BLaER1 (cell line): ENCODE data around the gene RGS14.
A peak's percentile ranks its signal among the peaks of the same experiment; 100 is the strongest.

ENCODE experiments used
- H3K27ac ChIP-seq: shearing (Covaris generic); formaldehyde crosslinking; 2 replicates; pipeline ENCODE4 v1.8.1; 2022
- H3K27me3 ChIP-seq: shearing (Covaris generic); formaldehyde crosslinking; 2 replicates; pipeline ENCODE4 v1.8.1; 2022
- H3K36me3 ChIP-seq: shearing (Covaris generic); formaldehyde crosslinking; 2 replicates; pipeline ENCODE4 v1.8.1; 2022
- H3K4me1 ChIP-seq: shearing (Covaris generic); formaldehyde crosslinking; 2 replicates; pipeline ENCODE4 v1.8.1; 2022
- H3K4me2 ChIP-seq: shearing (Covaris generic); formaldehyde crosslinking; 2 replicates; pipeline ENCODE4 v1.8.1; 2022
- H3K4me3 ChIP-seq: shearing (Covaris generic); formaldehyde crosslinking; 2 replicates; pipeline ENCODE4 v1.8.1; 2022
- H3K9ac ChIP-seq: shearing (Covaris generic); formaldehyde crosslinking; 2 replicates; pipeline ENCODE4 v1.8.1; 2022
- H3K9me3 ChIP-seq: shearing (Covaris generic); formaldehyde crosslinking; 2 replicates; pipeline ENCODE4 v1.8.1; 2022
- H4K20me1 ChIP-seq: shearing (Covaris generic); formaldehyde crosslinking; 2 replicates; pipeline ENCODE4 v1.8.1; 2022
- Cebpa-rat ChIP-seq: shearing (Covaris generic); IDR thresholded peaks from 2 replicates; pipeline ENCODE4 v1.8.1; 2022

Gene RGS14

DNA sequence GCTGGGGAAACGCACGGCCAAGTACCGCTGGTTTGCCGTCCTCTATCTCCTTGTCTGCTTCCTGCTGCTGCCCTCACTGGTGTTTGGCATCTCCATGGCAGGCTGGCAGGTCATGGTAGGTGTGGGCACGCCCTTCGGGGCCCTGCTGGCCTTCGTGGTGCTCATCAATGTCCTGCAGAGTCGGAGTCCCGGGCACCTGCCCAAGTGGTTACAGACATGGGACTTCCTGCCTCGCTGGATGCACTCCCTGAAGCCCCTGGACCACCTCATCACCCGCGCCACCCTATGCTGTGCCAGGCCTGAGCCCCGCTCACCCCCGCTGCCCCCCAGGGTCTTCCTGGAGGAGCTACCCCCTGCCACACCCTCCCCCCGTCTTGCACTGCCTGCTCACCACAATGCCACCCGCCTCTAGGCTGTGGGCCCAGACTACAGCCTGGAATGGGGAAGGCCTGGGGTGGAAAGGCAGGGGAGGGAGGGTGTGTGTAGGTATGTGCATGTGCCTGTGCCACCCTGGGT is 40.2 kb downstream of the RGS14 start:
- H3K27ac ChIP-seq: no peak overlapping the region
- no peak overlapping the region for H3K4me2 ChIP-seq
- H3K36me3 ChIP-seq: no peaks in the 10 kb centered on the region
- no peaks in the 10 kb centered on the region for H4K20me1 ChIP-seq
- H3K27me3 ChIP-seq: peaks cover 26% of the 10 kb centered on the region
- no peak overlapping the region for H3K4me3 ChIP-seq
- no peaks in the 10 kb centered on the region for H3K9me3 ChIP-seq
- TF ChIP-seq Cebpa-rat: no peak
- H3K9ac ChIP-seq: no peak overlapping the region
- peaks cover 42% of the 10 kb centered on the region for H3K4me1 ChIP-seq

DNA sequence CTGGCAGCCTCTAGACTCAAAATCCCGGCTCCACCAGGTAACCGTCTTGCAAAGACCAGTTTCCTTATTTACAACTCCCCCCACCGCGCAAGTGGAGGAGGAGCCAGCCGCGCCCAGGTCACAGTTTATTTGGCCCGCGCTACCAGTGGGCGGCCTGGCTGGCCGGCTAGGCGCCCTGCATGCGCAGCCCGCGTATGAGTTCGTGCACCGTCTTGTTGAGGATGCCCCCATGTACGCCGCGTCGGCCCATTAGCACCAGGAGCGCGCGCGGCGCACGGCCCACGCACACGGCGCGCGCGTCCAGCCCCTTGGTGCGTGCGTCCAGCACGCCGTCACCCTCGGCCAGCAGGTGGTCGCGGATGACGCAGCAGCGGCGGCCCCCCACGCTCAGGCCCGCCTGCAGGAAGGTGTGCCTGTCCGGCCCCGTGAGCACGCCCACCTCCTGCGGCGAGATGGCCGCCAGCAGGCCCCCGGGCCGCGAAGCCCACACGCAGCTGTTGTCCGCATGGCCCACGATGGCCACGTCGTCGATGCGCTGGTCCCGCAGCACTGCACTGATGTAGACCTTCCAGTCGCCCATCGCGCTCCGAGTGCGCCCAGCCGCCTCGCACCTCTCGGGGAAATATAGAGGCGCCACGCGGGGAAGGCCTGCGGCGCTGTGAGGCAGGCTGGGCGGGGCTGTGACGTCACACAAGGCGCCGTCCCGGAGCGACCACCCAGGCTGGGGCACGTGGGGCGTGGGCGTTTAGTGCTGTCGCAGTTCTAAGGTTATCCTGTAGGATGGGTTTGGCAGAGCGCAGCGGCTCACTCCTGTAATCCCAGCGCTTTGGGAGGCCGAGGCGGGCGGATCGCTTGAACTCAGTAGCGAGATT is 42.5 kb downstream of the RGS14 start, which contains the start of gene PFN3:
Gene PFN3 (minus strand): TSS at position 665 of the 872 bp plus-strand sequence. CDS start 85 bp downstream, at position 580.
- H3K4me3 ChIP-seq: no peak within 1 kb of the TSS
- peaks cover 33% of the 10 kb centered on the region for H3K27me3 ChIP-seq
- TF ChIP-seq Cebpa-rat: no peak
- H3K4me1 ChIP-seq: peaks cover 46% of the 10 kb centered on the region
- no peaks in the 10 kb centered on the region for H3K36me3 ChIP-seq
- no peak within 1 kb of the TSS for H3K27ac ChIP-seq
- H3K9ac ChIP-seq: no peak within 1 kb of the TSS; the same call in 1 of the 2 replicates
- H3K4me2 ChIP-seq: peak within 1 kb of the TSS; percentile 95
- H3K9me3 ChIP-seq: no peaks in the 10 kb centered on the region
- no peaks in the 10 kb centered on the region for H4K20me1 ChIP-seq

DNA sequence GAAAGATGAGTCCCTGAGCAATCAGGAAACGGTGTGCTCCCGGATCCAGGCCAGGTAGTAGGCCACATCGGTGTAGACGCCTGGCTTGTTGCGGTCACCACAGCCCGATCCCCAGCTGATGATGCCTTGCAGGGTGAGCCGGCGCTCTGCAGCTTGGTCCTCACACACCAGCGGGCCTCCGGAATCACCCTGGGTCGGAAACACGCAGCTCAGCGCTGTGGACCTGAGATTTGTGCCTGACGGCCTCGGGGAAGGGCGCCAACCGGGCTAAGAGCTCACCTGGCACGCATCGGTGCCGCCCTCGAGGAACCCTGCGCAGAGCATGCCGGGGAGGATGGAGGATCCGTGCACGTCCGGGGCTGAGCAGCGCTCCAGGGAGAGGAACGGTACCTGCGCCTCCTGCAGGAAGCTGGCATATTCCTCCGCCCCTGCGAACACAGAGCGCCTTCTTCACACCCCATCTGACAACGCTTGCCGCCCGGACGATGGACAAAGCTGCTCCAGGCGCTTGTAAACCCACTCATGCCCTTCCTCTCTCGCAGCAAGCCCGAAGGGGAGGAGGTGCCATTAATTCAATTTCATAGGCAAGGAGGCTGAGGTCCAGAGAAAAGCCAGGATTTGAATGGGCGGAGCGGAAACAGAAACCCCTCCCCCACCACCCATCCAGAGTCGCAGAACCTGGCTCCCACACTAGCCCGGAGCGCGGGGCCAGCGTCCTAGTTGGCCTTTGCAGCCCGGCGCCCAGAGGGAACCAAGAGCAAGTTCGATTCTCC is 44.7 kb downstream of the RGS14 start:
- Histone ChIP-seq H3K27me3 (peaks cover 33% of the 10 kb centered on the region), H3K4me3 (peak overlapping the region; percentile 74), H3K27ac (peak overlapping the region; percentile 81; the same call in 1 of the 2 replicates), H4K20me1 (no peaks in the 10 kb centered on the region), H3K36me3 (no peaks in the 10 kb centered on the region), H3K9ac (peak overlapping the region; percentile 77), H3K9me3 (no peaks in the 10 kb centered on the region), H3K4me2 (peak overlapping the region; percentile 95), H3K4me1 (peaks cover 61% of the 10 kb centered on the region)
- no peak for TF ChIP-seq Cebpa-rat

DNA sequence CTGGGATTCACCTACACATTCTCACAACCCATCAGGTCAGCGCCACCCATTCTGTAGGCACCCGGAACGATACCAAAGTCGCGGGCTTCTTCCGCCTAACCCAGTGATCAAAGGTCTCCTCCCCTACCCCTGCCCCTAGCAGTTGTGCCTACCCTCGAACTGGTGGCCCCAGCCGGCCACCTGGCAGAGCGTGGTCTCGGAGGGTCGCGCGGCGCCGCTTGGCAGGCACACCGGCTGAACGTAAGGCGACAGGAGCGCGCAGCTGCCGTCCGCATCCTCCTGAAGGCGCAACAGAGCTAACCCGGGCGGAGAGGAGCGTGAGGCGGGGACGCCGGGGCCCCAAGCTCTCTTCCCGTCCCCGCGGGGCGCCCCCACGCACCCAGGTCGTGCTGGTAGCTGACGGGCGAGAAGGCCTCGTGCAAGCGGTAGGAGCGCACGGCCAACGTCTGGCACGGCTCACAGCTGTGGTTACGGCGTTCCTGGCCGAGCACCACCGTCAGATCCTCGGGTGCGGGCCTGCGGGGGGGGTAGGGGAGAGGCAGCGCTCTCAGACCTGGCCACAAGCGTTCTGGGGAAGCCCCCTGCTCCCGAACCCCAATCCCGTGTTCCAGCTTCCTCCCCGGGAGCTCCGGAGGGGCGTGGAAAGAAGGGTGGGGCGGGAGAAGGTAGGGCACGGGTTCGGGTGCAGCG is 45.5 kb downstream of the RGS14 start:
- H3K4me2 ChIP-seq: peak overlapping the region; percentile 95
- H3K27ac ChIP-seq: peak overlapping the region; percentile 81
- peaks cover 61% of the 10 kb centered on the region for H3K4me1 ChIP-seq
- no peaks in the 10 kb centered on the region for H3K9me3 ChIP-seq
- peak overlapping the region; percentile 77 for H3K9ac ChIP-seq
- no peak for TF ChIP-seq Cebpa-rat
- H4K20me1 ChIP-seq: no peaks in the 10 kb centered on the region
- H3K27me3 ChIP-seq: peaks cover 33% of the 10 kb centered on the region
- no peaks in the 10 kb centered on the region for H3K36me3 ChIP-seq
- H3K4me3 ChIP-seq: peak overlapping the region; percentile 74

DNA sequence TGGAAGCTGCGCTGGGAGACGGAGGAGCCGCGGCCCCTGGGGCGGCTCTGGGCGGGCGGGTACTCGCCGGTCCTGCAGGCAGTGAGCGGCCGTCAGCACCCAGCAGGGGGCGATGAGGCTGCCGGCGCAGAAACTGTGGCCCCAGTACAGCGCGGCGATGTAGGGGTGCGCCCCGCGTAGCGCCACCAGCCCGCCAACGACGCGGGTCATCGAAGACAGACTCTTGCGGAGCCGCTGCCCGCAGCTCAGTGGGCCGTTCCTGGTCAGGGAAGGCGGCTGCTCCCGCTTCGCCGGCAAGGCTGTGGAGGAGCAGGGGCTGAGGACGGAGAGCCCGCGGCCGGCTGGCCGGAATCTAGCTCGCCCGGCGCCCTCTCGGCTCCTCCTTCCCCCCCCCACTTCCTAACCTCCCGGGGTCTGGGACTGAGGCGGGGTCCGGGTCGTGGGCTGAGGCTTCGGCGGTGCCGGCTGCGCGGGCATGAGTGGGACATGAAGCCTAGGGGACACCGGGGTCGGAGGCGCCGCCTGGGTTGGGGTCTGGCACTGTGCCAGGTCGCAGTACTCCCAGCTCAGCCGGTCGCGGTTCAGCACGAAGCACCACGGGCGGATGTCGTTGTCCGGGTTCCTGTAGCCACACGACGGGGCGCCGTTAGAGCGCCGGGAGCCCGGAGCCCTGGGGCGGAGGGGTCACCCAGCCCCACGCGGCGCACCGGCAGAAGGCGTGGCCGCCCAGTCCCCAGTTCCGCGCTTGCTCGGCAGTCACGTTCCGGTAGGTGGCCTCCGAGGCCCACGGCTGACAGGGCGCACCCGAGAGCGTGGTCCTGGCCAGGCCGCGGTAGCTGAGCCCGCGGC is 46.3 kb downstream of the RGS14 start:
- H3K9me3 ChIP-seq: no peaks in the 10 kb centered on the region
- H3K4me1 ChIP-seq: peaks cover 61% of the 10 kb centered on the region
- H3K4me3 ChIP-seq: peak overlapping the region; percentile 74
- H3K36me3 ChIP-seq: no peaks in the 10 kb centered on the region
- TF ChIP-seq Cebpa-rat: no peak
- H4K20me1 ChIP-seq: no peaks in the 10 kb centered on the region
- H3K9ac ChIP-seq: peak overlapping the region; percentile 77
- peaks cover 33% of the 10 kb centered on the region for H3K27me3 ChIP-seq
- peak overlapping the region; percentile 95 for H3K4me2 ChIP-seq
- peak overlapping the region; percentile 81 for H3K27ac ChIP-seq

DNA sequence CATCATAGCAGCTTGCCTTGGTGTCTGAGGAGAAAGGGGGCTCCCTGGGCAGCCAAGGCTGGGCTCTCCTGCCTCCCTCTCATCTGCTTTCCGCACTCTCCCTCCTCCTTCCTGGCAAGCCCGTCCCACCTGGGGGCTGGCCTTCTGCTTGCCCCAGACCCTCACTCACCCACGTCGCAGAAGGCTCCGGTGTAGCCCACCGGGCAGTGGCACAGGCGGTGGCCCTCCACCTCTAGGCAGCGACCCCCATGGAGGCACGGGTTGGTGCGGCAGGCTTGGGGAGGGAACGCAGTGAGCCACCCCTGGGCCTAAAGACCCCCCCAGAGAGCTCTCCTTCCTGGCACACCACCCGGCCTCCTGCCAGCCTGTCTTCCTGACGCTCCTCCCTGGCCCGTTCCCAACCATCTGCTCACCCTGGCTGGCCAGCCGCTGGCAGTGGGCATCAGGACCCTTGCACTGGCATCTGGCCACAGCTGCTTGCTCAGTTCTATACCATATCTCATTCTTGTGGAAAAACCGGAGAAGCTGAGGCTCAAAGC is 47.0 kb downstream of the RGS14 start:
- H3K36me3 ChIP-seq: no peaks in the 10 kb centered on the region
- H3K4me3 ChIP-seq: peak overlapping the region; percentile 74
- H3K9me3 ChIP-seq: no peaks in the 10 kb centered on the region
- no peak for TF ChIP-seq Cebpa-rat
- no peaks in the 10 kb centered on the region for H4K20me1 ChIP-seq
- H3K4me2 ChIP-seq: peak overlapping the region; percentile 95
- H3K9ac ChIP-seq: peak overlapping the region; percentile 77
- H3K4me1 ChIP-seq: peaks cover 61% of the 10 kb centered on the region
- H3K27me3 ChIP-seq: peaks cover 33% of the 10 kb centered on the region
- peak overlapping the region; percentile 81 for H3K27ac ChIP-seq

DNA sequence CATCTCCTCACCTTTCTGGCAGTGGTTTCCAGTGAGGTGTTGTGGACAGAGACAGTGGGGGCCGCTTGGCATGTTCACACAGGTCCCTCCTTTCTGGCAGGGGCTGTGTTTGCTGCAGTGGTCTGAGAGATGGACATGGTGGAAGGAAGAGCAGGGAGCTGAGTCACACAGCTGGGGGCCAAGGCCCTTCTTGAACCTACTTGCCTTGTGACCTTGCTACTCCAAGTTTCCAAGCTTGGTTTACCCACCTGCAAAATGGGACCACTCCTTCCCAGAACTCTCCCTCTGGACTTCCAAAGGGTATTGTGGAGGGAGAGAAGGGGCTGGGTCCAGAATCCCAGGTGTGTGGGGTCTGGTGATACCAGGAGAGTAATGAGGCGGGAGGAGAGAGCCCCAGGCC is 47.6 kb downstream of the RGS14 start:
- TF ChIP-seq Cebpa-rat: no peak
- Histone ChIP-seq H3K9me3 (no peaks in the 10 kb centered on the region), H3K4me2 (peak overlapping the region; percentile 95), H4K20me1 (no peaks in the 10 kb centered on the region), H3K27me3 (peaks cover 33% of the 10 kb centered on the region), H3K36me3 (no peaks in the 10 kb centered on the region), H3K9ac (peak overlapping the region; percentile 77), H3K4me1 (peaks cover 59% of the 10 kb centered on the region), H3K4me3 (no peak overlapping the region), H3K27ac (peak overlapping the region; percentile 81)

DNA sequence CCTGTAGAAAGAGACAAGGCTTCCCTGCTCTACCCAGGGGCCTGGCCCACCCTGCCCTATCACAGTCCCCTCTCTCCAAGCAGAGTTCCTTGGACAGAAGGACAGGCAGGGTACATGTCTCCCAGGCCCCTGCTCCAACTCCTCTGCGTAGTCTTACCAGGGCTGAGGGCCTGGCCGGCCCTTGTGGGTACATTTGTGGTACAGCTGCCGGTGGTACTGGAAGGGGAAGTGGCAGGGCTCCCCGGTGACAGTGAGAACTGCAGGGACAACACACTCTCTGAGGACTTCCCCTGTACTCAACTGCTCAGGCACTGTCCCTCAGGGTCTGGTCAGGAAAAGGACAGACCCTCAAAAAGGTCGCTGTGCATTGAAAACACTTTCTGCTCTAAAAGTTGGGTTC is 48.1 kb downstream of the RGS14 start:
- Histone ChIP-seq H3K9me3 (no peaks in the 10 kb centered on the region), H3K27ac (peak overlapping the region; percentile 81), H3K36me3 (no peaks in the 10 kb centered on the region), H3K4me3 (no peak overlapping the region), H3K4me1 (peaks cover 56% of the 10 kb centered on the region), H3K27me3 (peaks cover 28% of the 10 kb centered on the region), H3K9ac (peak overlapping the region; percentile 77), H3K4me2 (peak overlapping the region; percentile 95), H4K20me1 (no peaks in the 10 kb centered on the region)
- TF ChIP-seq Cebpa-rat: no peak
